Measurements from ENCODE around the gene ARFGEF2.
"Not testable (repeated sequence)": the region's sequence is repeated elsewhere in the genome, so short reads cannot be mapped to it uniquely, and the experiment has no call there.

The ARFGEF2 gene

GRCh38 chr20:48931527-48932374 is 10.2 kb downstream of the ARFGEF2 start:
- Histone ChIP-seq H3K9me3 (ENCODE audit: insufficient read depth, low read depth, low read length) (no peaks in the 10 kb centered on the region), H3K9ac (ENCODE audit: low read depth, low read length) (no peak overlapping the region), H3K36me3 (ENCODE audit: insufficient read depth, low read length) (no peaks in the 10 kb centered on the region), H3K27ac (ENCODE audit: low read depth, low read length) (no peak overlapping the region), H3K27me3 (ENCODE audit: insufficient read depth, low read length) (no peaks in the 10 kb centered on the region), H3K4me3 (ENCODE audit: low read length) (no peak overlapping the region), H3K4me1 (ENCODE audit: insufficient read depth, low read length) (no peaks in the 10 kb centered on the region)
- 93% methylated on average over 9 of the region's 9 CpGs for WGBS

GRCh38 chr20:48932375-48932941 is 10.9 kb downstream of the ARFGEF2 start:
- H3K27ac ChIP-seq (ENCODE audit: low read depth, low read length) = no peak overlapping the region
- H3K4me1 ChIP-seq (ENCODE audit: insufficient read depth, low read length) = no peaks in the 10 kb centered on the region
- H3K4me3 ChIP-seq (ENCODE audit: low read length) = no peak overlapping the region
- no peak overlapping the region for H3K9ac ChIP-seq (ENCODE audit: low read depth, low read length)
- H3K27me3 ChIP-seq (ENCODE audit: insufficient read depth, low read length) = no peaks in the 10 kb centered on the region
- H3K36me3 ChIP-seq (ENCODE audit: insufficient read depth, low read length) = no peaks in the 10 kb centered on the region
- 92% methylated on average over 8 of the region's 8 CpGs for WGBS
- no peaks in the 10 kb centered on the region for H3K9me3 ChIP-seq (ENCODE audit: insufficient read depth, low read depth, low read length)

GRCh38 chr20:48933017-48933766 is 11.7 kb downstream of the ARFGEF2 start:
- WGBS = 94% methylated on average over 15 of the region's 15 CpGs
- Histone ChIP-seq H3K4me1 (ENCODE audit: insufficient read depth, low read length) (no peaks in the 10 kb centered on the region), H3K4me3 (ENCODE audit: low read length) (no peak overlapping the region), H3K27me3 (ENCODE audit: insufficient read depth, low read length) (no peaks in the 10 kb centered on the region), H3K36me3 (ENCODE audit: insufficient read depth, low read length) (no peaks in the 10 kb centered on the region), H3K27ac (ENCODE audit: low read depth, low read length) (no peak overlapping the region), H3K9me3 (ENCODE audit: insufficient read depth, low read depth, low read length) (no peaks in the 10 kb centered on the region), H3K9ac (ENCODE audit: low read depth, low read length) (no peak overlapping the region)

- not testable (repeated sequence) for H3K27me3 ChIP-seq (ENCODE audit: insufficient read depth, low read length); H3K36me3 ChIP-seq (ENCODE audit: insufficient read depth, low read length); H3K9me3 ChIP-seq (ENCODE audit: insufficient read depth, low read depth, low read length); H3K9ac ChIP-seq (ENCODE audit: low read depth, low read length); H3K27ac ChIP-seq (ENCODE audit: low read depth, low read length); H3K4me1 ChIP-seq (ENCODE audit: insufficient read depth, low read length); H3K4me3 ChIP-seq (ENCODE audit: low read length)
- 93% methylated on average over 5 of the region's 5 CpGs for WGBS
These were observed 12.9 kb downstream of the ARFGEF2 start for GRCh38 chr20:48934273-48934877.

- not testable (repeated sequence) for H3K4me1 ChIP-seq (ENCODE audit: insufficient read depth, low read length); H3K4me3 ChIP-seq (ENCODE audit: low read length); H3K9ac ChIP-seq (ENCODE audit: low read depth, low read length); H3K27me3 ChIP-seq (ENCODE audit: insufficient read depth, low read length); H3K9me3 ChIP-seq (ENCODE audit: insufficient read depth, low read depth, low read length); H3K27ac ChIP-seq (ENCODE audit: low read depth, low read length); H3K36me3 ChIP-seq (ENCODE audit: insufficient read depth, low read length)
- WGBS = no CpG with 5 or more reads among the region's 7 CpGs
These were observed 13.5 kb downstream of the ARFGEF2 start for GRCh38 chr20:48934966-48935365.

GRCh38 chr20:48936178-48936577 is 14.7 kb downstream of the ARFGEF2 start:
- H3K27ac ChIP-seq (ENCODE audit: low read depth, low read length); H3K4me3 ChIP-seq (ENCODE audit: low read length); H3K4me1 ChIP-seq (ENCODE audit: insufficient read depth, low read length); H3K9ac ChIP-seq (ENCODE audit: low read depth, low read length); H3K9me3 ChIP-seq (ENCODE audit: insufficient read depth, low read depth, low read length); H3K27me3 ChIP-seq (ENCODE audit: insufficient read depth, low read length); H3K36me3 ChIP-seq (ENCODE audit: insufficient read depth, low read length): not testable (repeated sequence)
- whole genome bisulfite sequencing = 97% methylated on average over 17 of the region's 30 CpGs

- Histone ChIP-seq H3K9me3 (ENCODE audit: insufficient read depth, low read depth, low read length) (no peaks in the 10 kb centered on the region), H3K9ac (ENCODE audit: low read depth, low read length) (no peak overlapping the region), H3K4me1 (ENCODE audit: insufficient read depth, low read length) (no peaks in the 10 kb centered on the region), H3K36me3 (ENCODE audit: insufficient read depth, low read length) (peaks cover 8% of the 10 kb centered on the region; the same call in 1 of the 2 replicates), H3K4me3 (ENCODE audit: low read length) (no peak overlapping the region), H3K27ac (ENCODE audit: low read depth, low read length) (no peak overlapping the region), H3K27me3 (ENCODE audit: insufficient read depth, low read length) (no peaks in the 10 kb centered on the region)
- WGBS = 95% methylated on average over 5 of the region's 5 CpGs
These were observed 16.2 kb downstream of the ARFGEF2 start for GRCh38 chr20:48937674-48938073.

- no peak overlapping the region for H3K27ac ChIP-seq (ENCODE audit: low read depth, low read length)
- no peak overlapping the region for H3K9ac ChIP-seq (ENCODE audit: low read depth, low read length)
- H3K27me3 ChIP-seq (ENCODE audit: insufficient read depth, low read length) = no peaks in the 10 kb centered on the region
- no peak overlapping the region for H3K4me3 ChIP-seq (ENCODE audit: low read length)
- peaks cover 18% of the 10 kb centered on the region; the same call in 1 of the 2 replicates for H3K36me3 ChIP-seq (ENCODE audit: insufficient read depth, low read length)
- H3K4me1 ChIP-seq (ENCODE audit: insufficient read depth, low read length) = no peaks in the 10 kb centered on the region
- no peaks in the 10 kb centered on the region for H3K9me3 ChIP-seq (ENCODE audit: insufficient read depth, low read depth, low read length)
- WGBS = 96% methylated on average over 6 of the region's 6 CpGs
These were observed 17.2 kb downstream of the ARFGEF2 start for GRCh38 chr20:48938670-48939069.

GRCh38 chr20:48940170-48940569 is 18.7 kb downstream of the ARFGEF2 start:
- Histone ChIP-seq H3K4me3 (ENCODE audit: low read length) (no peak overlapping the region), H3K9ac (ENCODE audit: low read depth, low read length) (no peak overlapping the region), H3K36me3 (ENCODE audit: insufficient read depth, low read length) (peaks cover 29% of the 10 kb centered on the region), H3K27me3 (ENCODE audit: insufficient read depth, low read length) (no peaks in the 10 kb centered on the region), H3K27ac (ENCODE audit: low read depth, low read length) (no peak overlapping the region), H3K9me3 (ENCODE audit: insufficient read depth, low read depth, low read length) (no peaks in the 10 kb centered on the region), H3K4me1 (ENCODE audit: insufficient read depth, low read length) (no peaks in the 10 kb centered on the region)
- 100% methylated on average over 2 of the region's 2 CpGs for WGBS

GRCh38 chr20:48941467-48941866 is 20.0 kb downstream of the ARFGEF2 start:
- no peaks in the 10 kb centered on the region; the same call in 1 of the 2 replicates for H3K4me1 ChIP-seq (ENCODE audit: insufficient read depth, low read length)
- no peak overlapping the region for H3K4me3 ChIP-seq (ENCODE audit: low read length)
- no peak overlapping the region for H3K9ac ChIP-seq (ENCODE audit: low read depth, low read length)
- H3K36me3 ChIP-seq (ENCODE audit: insufficient read depth, low read length) = peaks cover 29% of the 10 kb centered on the region
- WGBS = 85% methylated on average over 4 of the region's 4 CpGs
- no peaks in the 10 kb centered on the region for H3K27me3 ChIP-seq (ENCODE audit: insufficient read depth, low read length)
- no peak overlapping the region for H3K27ac ChIP-seq (ENCODE audit: low read depth, low read length)
- H3K9me3 ChIP-seq (ENCODE audit: insufficient read depth, low read depth, low read length) = no peaks in the 10 kb centered on the region

- no peaks in the 10 kb centered on the region; the same call in 1 of the 2 replicates for H3K4me1 ChIP-seq (ENCODE audit: insufficient read depth, low read length)
- WGBS = 97% methylated on average over 2 of the region's 2 CpGs
- H3K27me3 ChIP-seq (ENCODE audit: insufficient read depth, low read length) = no peaks in the 10 kb centered on the region
- H3K27ac ChIP-seq (ENCODE audit: low read depth, low read length) = no peak overlapping the region
- H3K9me3 ChIP-seq (ENCODE audit: insufficient read depth, low read depth, low read length) = no peaks in the 10 kb centered on the region
- peaks cover 29% of the 10 kb centered on the region for H3K36me3 ChIP-seq (ENCODE audit: insufficient read depth, low read length)
- no peak overlapping the region for H3K4me3 ChIP-seq (ENCODE audit: low read length)
- no peak overlapping the region for H3K9ac ChIP-seq (ENCODE audit: low read depth, low read length)
These were observed 21.2 kb downstream of the ARFGEF2 start for GRCh38 chr20:48942730-48943129.
